GM19455 (cell line): ENCODE data around the gene BAIAP2.
"Not testable (repeated sequence)": the region's sequence is repeated elsewhere in the genome, so short reads cannot be mapped to it uniquely, and the experiment has no call there.

ENCODE experiments used
- ATAC-seq: cut with Tn5 transposase; IDR thresholded peaks from one replicate; pipeline ENCODE4 v1.9.1; 2021; ENCODE audit not compliant: unreplicated experiment

The BAIAP2 gene

DNA sequence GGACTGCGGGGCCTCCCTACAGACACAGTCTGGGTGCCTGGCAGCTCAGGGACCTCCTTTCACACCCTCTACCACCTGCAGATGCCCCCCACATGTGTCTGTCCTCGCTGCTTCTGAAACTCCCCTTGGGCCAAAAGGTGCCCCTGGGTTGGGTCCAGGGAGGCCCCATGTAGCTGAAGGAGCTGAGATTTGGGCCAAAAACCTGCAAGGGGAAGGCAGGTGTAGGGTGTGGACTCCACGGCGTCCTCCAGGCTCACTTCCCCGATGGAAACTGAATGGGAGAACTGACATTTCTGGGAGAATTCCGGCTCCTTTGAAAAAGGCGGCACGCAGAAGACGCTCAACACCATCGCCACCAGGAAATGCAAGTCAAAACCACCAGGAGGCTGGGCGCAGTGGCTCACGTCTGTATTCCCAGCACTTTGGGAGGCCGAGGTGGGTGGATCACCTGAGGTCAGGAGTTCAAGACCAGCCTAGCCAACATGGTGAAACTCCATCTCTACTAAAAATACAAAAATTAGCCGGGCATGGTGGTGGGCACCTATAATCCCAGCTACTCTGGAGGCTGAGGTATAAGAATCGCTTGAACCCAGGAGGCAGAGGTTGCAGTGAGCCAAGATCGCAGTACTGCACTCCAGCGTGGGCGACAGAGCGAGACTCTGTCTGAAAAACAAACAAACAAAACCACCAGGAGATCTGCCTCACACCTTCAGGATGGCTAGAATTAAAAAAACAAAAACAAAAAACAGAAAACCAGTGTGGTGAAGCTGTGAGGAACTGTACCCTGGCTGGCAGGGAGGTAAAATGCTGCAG lies 13.2 kb upstream of the BAIAP2 start:
- no peak for ATAC-seq

DNA sequence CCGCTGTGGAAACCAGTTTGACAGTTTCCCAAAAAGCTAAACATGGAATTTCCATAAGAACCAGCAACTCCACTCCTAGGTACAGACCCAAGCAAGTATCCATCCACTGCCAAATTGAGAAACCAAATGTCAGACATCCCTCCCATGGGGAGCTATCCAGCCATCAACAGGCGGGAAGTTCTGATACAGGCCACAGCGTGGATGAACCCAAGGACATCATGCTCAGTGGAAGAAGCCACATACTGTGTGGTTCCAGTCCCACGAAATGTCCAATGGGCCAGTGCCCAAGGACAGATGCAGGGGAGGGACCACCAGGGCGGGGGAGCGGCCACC lies 12.6 kb upstream of the BAIAP2 start:
- no peak for ATAC-seq

DNA sequence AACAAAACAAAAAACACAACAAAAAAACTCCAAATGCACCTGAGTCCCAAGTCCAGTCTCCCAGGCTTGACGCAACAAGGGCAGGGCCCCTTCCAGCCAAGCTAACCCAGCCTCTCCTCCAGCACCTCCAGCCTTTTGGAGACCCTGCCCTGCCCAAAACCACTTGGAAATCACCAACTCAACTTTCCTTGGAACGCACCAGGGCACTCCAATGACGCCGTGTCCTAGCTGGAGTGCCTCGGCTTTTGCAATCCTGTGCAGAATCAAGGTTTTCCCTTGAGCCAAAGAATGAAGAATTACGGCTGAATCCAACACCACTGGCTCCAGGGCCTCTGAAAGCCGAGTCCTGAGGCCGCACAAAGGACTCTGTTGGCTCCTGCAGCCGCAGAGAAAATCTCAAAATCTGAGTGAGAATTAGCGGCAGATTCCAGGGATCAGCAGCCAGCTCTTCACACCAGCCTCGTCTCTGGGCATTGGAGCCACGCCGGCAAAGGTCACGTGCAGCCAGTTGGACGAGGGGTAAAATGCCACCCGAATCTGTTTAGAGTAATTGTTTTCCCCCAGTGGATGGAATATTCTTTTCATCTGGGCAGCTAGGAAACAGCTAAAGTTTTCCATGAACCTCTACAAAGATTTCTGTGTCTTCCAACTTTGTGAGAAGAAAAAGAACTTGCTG lies 9.7 kb upstream of the BAIAP2 start:
- ATAC-seq: no peak

- no peak for ATAC-seq
Measured at GRCh38 chr17:81025741-81026129, 9.2 kb upstream of the BAIAP2 start.

GRCh38 chr17:81026266-81027036 lies 8.5 kb upstream of the BAIAP2 start:
- ATAC-seq: no peak

GRCh38 chr17:81027038-81027437 lies 7.9 kb upstream of the BAIAP2 start:
- no peak for ATAC-seq

DNA sequence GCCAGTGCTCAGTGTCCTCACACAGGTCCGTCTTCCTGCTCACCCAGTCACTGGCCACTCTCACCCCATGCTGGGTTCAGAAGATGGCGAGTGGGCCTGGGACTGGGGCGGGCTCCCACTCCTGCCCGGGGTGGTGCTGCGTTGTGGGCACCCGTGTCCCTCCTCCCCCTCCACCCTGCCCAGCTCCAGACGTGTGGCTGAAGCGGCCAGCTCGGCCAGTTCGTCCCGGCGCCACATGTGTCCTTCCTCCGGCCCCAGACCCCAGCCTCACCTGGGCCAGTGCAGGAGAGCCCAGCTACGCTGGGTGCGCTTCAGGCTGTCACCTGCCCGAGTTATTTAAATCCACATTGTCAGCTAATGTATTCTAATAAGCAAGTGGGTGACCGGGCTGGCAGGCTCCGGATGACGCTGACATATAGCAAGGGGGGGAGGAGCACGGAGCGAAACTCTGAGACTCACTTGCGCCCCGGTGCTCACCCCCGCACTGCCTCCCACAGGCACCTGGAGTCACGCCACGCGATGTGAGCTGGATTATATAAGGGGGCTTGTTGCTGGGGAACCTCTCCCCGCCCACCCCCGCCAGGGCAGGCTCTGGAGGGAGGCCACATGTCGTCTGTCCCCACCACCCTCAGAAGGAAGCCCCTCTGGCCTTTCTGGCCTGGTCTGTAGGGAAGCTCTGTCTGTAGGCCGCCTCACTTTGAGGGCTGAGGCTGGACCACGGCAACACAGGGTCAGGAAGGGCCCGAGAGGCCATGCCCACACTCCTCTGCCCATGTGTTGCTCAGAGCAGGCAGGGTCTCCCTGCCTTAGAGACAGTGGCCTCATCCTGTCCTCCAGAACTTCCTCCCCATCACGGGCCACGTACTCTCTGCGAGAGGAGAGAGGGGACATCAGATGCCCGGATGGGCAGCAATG lies 7.1 kb upstream of the BAIAP2 start:
- ATAC-seq: no peak

DNA sequence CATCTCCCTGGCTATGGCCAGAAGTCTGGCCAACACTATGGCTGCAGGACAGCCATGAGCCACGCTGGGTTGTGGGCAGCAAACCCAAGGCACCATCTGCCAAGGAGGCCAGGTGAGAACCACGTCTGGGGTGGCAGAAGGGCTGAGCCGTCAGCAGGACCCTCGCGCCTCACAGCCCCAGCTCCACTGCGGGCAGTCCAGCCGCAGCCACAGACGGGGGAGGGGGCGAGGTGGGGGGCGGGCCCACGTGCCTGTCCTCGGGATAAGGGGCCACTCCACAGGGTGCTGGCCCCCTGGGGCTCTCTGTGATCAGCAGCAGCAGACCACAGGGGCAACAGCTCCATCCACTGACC lies 6.5 kb upstream of the BAIAP2 start:
- ATAC-seq: no peak

GRCh38 chr17:81029859-81030258 lies 5.1 kb upstream of the BAIAP2 start:
- ATAC-seq: no peak

DNA sequence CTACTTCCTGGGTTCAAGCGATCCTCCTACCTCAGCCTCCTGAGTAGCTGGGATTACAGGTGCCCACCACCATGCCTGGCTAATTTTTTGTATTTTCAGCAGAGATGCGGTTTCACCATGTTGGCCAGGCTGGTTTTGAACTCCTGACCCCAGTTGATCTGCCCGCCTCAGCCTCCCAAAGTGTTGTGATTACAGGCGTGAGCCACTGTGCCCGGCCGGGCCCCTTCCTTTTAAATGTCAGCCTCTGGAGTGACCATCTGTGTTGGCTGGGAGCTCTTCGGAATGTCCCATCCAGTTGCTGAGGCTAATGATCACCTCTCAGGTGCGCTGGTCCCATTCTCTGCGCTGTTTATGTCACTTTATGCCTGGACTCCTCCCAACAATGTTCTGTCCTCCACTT lies 4.6 kb upstream of the BAIAP2 start:
- not testable (repeated sequence) for ATAC-seq

DNA sequence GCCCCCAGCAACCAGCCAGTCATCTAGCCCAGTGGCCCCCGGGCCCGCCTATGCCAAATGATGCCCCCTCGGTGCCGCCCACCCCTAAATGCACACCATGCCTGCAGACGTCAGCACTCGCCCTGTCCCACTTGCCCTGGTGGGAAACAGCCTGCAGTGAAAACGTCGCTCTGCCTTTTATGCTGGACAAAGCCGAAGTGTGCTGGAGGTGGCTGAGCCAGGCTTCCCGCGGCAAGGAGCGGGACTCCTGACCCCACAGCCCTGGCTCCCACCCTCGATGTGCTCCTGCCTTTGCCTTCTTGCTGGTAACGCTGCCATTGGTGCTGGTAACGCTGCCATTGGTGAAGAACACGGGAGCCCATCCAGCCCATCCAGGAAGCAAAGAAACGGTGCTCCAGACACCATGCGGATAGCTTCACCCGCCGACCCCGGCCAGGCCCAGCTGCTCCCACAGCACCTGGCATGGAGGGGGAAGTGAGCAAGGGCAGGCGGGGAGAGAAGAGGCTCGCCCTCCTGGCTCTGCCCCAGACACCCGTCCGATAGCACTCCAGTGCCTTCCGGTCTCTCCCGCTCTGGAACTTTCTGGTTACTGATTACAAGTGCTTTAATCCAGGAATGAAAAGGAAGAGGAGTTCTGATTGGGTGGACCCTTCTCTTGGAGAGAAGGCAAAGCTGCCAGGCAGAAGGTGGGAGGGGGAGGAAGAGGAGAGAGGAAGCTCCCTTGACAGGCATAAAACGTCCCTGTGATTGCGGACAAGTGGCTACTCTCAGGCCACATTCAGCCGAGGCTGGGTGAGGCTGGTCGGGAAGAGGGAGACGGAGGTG lies 4.0 kb upstream of the BAIAP2 start:
- no peak for ATAC-seq

DNA sequence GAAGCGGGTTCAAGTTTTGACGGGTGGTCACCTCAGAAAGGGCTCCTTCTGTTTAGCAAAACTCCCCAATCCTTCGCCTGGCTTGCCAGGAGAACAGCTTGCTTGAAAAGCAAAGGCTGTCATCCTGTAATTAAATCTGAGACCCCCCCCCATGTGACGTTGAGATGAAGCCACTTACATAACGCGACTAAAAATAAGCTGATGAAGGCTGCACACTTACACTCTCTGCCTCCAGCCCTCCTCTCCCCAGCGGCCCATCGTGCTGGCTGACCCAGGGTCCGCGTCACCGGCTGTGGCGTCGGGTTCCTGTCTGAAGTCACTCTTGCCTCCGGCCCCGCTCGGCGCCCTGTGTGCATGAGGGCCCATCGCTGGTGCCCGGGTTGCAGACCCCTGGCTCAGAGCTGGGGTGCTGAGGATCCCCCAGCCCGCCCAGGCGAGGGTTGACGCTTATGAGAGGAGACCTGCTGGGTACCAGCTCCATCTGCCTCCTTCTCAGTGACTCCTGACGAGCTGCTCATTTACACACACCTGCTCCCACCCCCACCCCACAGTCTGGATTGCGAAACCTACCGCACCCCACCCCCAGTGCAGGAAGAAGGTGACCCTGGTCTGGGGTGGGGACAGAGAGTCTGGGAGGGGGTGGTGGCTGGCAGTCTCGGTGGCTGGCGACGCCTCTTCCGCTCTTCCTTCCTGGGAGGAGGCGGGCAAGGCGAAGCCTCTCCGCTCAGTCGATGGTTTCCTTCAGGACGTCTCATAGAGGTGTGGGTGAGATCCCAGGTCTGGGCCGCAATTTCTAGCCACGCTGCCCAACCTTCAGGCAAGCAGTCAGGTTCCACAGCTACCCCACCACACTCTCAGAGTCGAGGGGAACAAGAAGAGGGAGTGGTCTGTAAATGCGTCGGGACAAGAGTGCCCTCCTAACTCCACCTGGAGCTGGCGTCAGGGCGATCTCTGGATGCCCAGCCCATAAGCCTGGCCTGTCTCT lies 3.1 kb upstream of the BAIAP2 start:
- ATAC-seq: no peak

DNA sequence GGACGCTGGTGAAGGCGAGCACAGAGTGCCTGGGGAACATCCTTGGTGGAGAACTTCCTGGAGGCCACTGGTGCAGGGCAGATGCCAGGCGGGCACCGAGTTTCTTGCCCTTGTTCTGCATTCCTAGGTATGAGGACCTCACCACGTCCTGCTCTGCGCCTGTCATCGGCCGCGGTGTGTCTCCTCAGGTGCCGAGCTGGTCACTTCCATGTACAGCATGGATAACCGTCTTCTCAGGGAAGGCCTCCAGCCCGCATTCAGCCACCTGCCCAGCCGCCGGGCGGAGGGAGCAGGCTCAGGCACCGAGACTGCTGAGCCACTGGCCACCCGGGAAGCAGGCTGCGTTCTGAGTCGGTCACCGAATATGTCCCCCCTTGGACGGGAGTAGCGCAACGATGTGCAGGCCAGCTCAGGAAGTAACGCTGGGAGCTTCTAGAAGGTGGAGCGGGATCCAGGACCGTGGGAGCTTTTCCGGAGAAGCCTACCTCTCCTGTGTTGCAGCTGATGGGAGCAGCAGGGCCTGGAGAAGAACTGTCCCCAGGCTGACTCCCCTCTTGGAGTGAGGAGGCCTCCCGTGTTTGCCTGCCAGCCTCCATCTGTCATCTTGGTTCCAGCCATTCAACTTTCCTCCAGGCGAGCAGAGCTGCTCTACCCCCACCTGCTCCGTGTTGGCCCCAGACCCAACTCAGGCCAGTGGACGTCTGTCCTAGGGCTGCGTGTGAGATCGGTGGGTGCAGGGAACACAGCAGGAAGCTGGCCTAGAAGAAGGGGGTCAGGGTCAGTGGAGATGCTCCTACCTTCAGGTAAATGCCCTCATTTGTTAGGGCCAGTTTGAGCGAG lies 2.1 kb upstream of the BAIAP2 start:
- ATAC-seq: no peak

GRCh38 chr17:81033535-81034167 lies 1.3 kb upstream of the BAIAP2 start:
- no peak for ATAC-seq

DNA sequence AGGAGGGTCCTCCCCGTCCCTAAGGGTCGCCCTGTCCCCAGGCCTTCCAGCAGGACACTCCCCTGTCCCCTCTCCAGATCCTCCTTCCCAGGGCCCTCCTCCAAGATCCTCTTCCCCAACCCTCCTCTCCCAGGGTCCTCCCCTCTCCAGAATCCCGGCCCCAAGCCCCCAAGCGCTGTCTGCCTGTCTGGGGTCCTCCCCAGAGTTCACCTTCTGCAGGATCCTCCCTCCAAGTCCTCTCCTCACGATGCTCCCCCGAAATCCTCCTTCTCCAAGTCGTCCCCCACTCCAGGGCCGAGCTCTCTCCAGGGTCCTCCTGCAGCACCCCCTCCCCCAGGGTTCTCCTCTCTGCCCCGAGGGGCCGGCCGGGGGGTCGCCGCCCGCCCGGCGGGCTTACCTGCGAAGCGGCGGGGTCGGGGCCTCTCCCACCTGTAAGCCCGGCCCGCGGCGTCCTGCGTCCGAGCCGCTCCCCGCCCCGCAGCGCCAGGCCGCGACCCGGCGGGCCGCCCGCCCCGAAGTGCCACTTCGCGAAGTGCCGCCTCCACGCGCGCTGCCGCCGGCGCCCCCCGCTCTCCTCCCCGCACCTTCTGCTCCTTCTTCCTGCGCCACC lies 678 bp upstream of the BAIAP2 start:
- no peak for ATAC-seq

GRCh38 chr17:81035521-81036196 lies 708 bp downstream of the BAIAP2 start:
- ATAC-seq: no peak
